Tibial artery (tissue), 4 donors: ENCODE measurements around the gene TK1.

Experiments used
- DNase-seq, 2 donors: peaks; one replicate each; pipeline ENCODE4 v3.0.0-alpha.2; 2019
- H3K27ac ChIP-seq, 2 donors: fragments of 200-600 bp; sonication (generic) in 1 of 2; 1 replicate in 1 of 2; 2 replicates in 1 of 2; pipeline ENCODE4 v1.5.1; 2018 to 2019; ENCODE audit warnings: mild to moderate bottlenecking in 1 of 2
- H3K27me3 ChIP-seq, 2 donors: fragments of 200-600 bp; sonication (generic) in 1 of 2; one replicate each; pipeline versions ENCODE4 v1.5.1 to v1.6.0; 2016 to 2019
- H3K36me3 ChIP-seq, 3 donors: fragments of 200-600 bp; sonication (generic) in 2 of 3; one replicate each; pipeline ENCODE4 v1.5.1; 2016 to 2019; ENCODE audit warnings: mild to moderate bottlenecking in 2 of 3
- H3K4me1 ChIP-seq, 4 donors: fragments of 200-600 bp; sonication (generic) in 2 of 4; 1 replicate in 3 of 4; 2 replicates in 1 of 4; pipeline ENCODE4 v1.5.1; 2016 to 2019
- H3K4me3 ChIP-seq, 2 donors: fragments of 200-600 bp; sonication (generic) in 1 of 2; 1 replicate in 1 of 2; 2 replicates in 1 of 2; pipeline ENCODE4 v1.5.1; 2018 to 2019; ENCODE audit warnings: mild to moderate bottlenecking in 2 of 2
- H3K9me3 ChIP-seq, 3 donors: fragments of 200-600 bp; sonication (generic) in 1 of 3; one replicate each; pipeline ENCODE4 v1.5.1; 2016 to 2019
- CTCF ChIP-seq, 2 experiments: fragments of 200-600 bp in 1 of 2; fragments of 450-650 bp in 1 of 2; IDR thresholded peaks; one replicate each; pipeline ENCODE4 v1.5.1; 2017 to 2019; ENCODE audit warnings: antibody characterized with exemption in 2 of 2, mild to moderate bottlenecking in 1 of 2, moderate library complexity in 1 of 2
- intact Hi-C: fragments of 100-400 bp; cut with DNase I; formaldehyde crosslinking; loops from one replicate; pipeline ENCODE4 v1.15.0; 2023; ENCODE audit warnings: low total_unique reads

TK1 gene

GRCh38 chr17:78154903-78155811 is 31.7 kb downstream of the TK1 start:
- DNase-seq, result no peak
- no peak for TF ChIP-seq CTCF (IDR thresholded peaks at IDR 0.05)
- Histone ChIP-seq H3K9me3 (no peaks in the 10 kb centered on the region), H3K27ac (no peak overlapping the region), H3K4me1 (no peaks in the 10 kb centered on the region), H3K36me3 (no peaks in the 10 kb centered on the region), H3K27me3 (no peaks in the 10 kb centered on the region), H3K4me3 (no peak overlapping the region)
- intact Hi-C loops, result no loop called here

GRCh38 chr17:78151514-78152008 is 35.3 kb downstream of the TK1 start:
- TF ChIP-seq CTCF (IDR thresholded peaks at IDR 0.05), result no peak

GRCh38 chr17:78148286-78149016 is 38.4 kb downstream of the TK1 start:
- Histone ChIP-seq H3K4me1 (peaks cover 0 to 21% (median 19%) of the 10 kb centered on the region in 4 donors), H3K36me3 (no peaks in the 10 kb centered on the region), H3K27me3 (peaks cover 0 to 7% of the 10 kb centered on the region in 2 donors), H3K27ac (no peak overlapping the region), H3K4me3 (no peak overlapping the region), H3K9me3 (no peaks in the 10 kb centered on the region)
- no peak for TF ChIP-seq CTCF (IDR thresholded peaks at IDR 0.05)
- DNase-seq, result no peak
- intact Hi-C loops, result no loop called here

More at GRCh38 chr17:78151514-78152008, 35.3 kb downstream of the TK1 start:
- H3K4me1 ChIP-seq, result no peaks in the 10 kb centered on the region
- H3K27ac ChIP-seq, result no peak overlapping the region
- intact Hi-C loops, result no loop called here
- no peak for DNase-seq
- H3K4me3 ChIP-seq, result no peak overlapping the region
- H3K36me3 ChIP-seq, result no peaks in the 10 kb centered on the region
- no peaks in the 10 kb centered on the region for H3K9me3 ChIP-seq
- H3K27me3 ChIP-seq, result peaks cover 0 to 4% of the 10 kb centered on the region in 2 donors

- no peaks in the 10 kb centered on the region for H3K9me3 ChIP-seq
- no peak for DNase-seq
- peaks cover 0 to 22% (median 19%) of the 10 kb centered on the region in 4 donors for H3K4me1 ChIP-seq
- intact Hi-C loops, result no loop called here
- TF ChIP-seq CTCF (IDR thresholded peaks at IDR 0.05), result no peak
- peaks cover 0 to 10% of the 10 kb centered on the region in 2 donors for H3K27me3 ChIP-seq
- H3K27ac ChIP-seq, result no peak overlapping the region
- H3K4me3 ChIP-seq, result no peak overlapping the region
- no peaks in the 10 kb centered on the region for H3K36me3 ChIP-seq
Observed at GRCh38 chr17:78147315-78147998, 39.4 kb downstream of the TK1 start.

GRCh38 chr17:78146881-78147280 is 40.0 kb downstream of the TK1 start:
- Histone ChIP-seq H3K36me3 (no peaks in the 10 kb centered on the region), H3K4me1 (peaks cover 0 to 22% (median 19%) of the 10 kb centered on the region in 4 donors), H3K9me3 (no peaks in the 10 kb centered on the region), H3K27me3 (peaks cover 0 to 16% of the 10 kb centered on the region in 2 donors), H3K27ac (no peak overlapping the region), H3K4me3 (no peak overlapping the region)
- no peak for TF ChIP-seq CTCF (IDR thresholded peaks at IDR 0.05)
- no peak for DNase-seq
- intact Hi-C loops, result no loop called here
